Trophoblast cell (in vitro differentiated cells and primary cell): ENCODE data around the gene UNK.

Source experiments
- DNase-seq, 2 donors: peaks; one replicate each; pipeline ENCODE4 v3.0.0-alpha.2; 2016
- H2AFZ ChIP-seq: 2 replicates; pipeline ENCODE4 v1.6.1; 2013; ENCODE audit warnings: low read length, moderate library complexity, mild to moderate bottlenecking; ENCODE audit not compliant: insufficient read depth, poor library complexity
- H2AK5ac ChIP-seq: 2 replicates; pipeline ENCODE4 v1.6.1; 2013; ENCODE audit warnings: mild to moderate bottlenecking, low read length
- H2BK120ac ChIP-seq: 2 replicates; pipeline ENCODE4 v1.6.1; 2013; ENCODE audit warnings: low read length, mild to moderate bottlenecking, moderate library complexity; ENCODE audit not compliant: insufficient read depth, poor library complexity
- H2BK12ac ChIP-seq: 2 replicates; pipeline ENCODE4 v1.6.1; 2013; ENCODE audit warnings: mild to moderate bottlenecking, low read length, moderate library complexity
- H2BK5ac ChIP-seq: 2 replicates; pipeline ENCODE4 v1.6.1; 2013; ENCODE audit warnings: low read length, low read depth, moderate library complexity, mild to moderate bottlenecking; ENCODE audit not compliant: poor library complexity
- H3K14ac ChIP-seq: 2 replicates; pipeline ENCODE4 v1.6.1; 2013; ENCODE audit warnings: mild to moderate bottlenecking, low read length
- H3K18ac ChIP-seq: 2 replicates; pipeline ENCODE4 v1.6.1; 2013; ENCODE audit warnings: mild to moderate bottlenecking, low read length
- H3K23ac ChIP-seq: 2 replicates; pipeline ENCODE4 v1.6.1; 2013; ENCODE audit warnings: low read length
- H3K27ac ChIP-seq: 2 replicates; pipeline ENCODE4 v1.5.1; 2013; ENCODE audit warnings: low read depth, mild to moderate bottlenecking, inconsistent platforms, low read length, moderate library complexity
- H3K27me3 ChIP-seq: 2 replicates; pipeline ENCODE4 v1.6.1; 2013; ENCODE audit warnings: inconsistent platforms, mild to moderate bottlenecking, low read length, moderate library complexity; ENCODE audit not compliant: insufficient read depth
- H3K36me3 ChIP-seq, 2 experiments: 1 replicate in 1 of 2; 2 replicates in 1 of 2; pipeline ENCODE4 v1.6.1; 2013; ENCODE audit warnings: low read length in 2 of 2, mild to moderate bottlenecking in 2 of 2, moderate library complexity in 1 of 2; ENCODE audit not compliant: insufficient read depth in 2 of 2, control insufficient read depth in 1 of 2
- H3K4ac ChIP-seq: 2 replicates; pipeline ENCODE4 v1.6.1; 2013; ENCODE audit warnings: low read depth, mild to moderate bottlenecking, low read length, moderate library complexity
- H3K4me1 ChIP-seq, 2 experiments: 1 replicate in 1 of 2; 2 replicates in 1 of 2; pipeline ENCODE4 v1.6.1; 2013; ENCODE audit warnings: low read length in 2 of 2, mild to moderate bottlenecking in 2 of 2, moderate library complexity in 1 of 2; ENCODE audit not compliant: insufficient read depth in 2 of 2, control insufficient read depth in 1 of 2
- H3K4me2 ChIP-seq: 2 replicates; pipeline ENCODE4 v1.6.1; 2013; ENCODE audit warnings: inconsistent platforms, mild to moderate bottlenecking, low read length, moderate library complexity
- H3K4me3 ChIP-seq: 2 replicates; pipeline ENCODE4 v1.5.1; 2013; ENCODE audit warnings: mild to moderate bottlenecking, low read depth, low read length, inconsistent platforms
- H3K79me1 ChIP-seq: one replicate; pipeline ENCODE4 v1.6.1; 2013; ENCODE audit warnings: low read length
- H3K79me2 ChIP-seq: 2 replicates; pipeline ENCODE4 v1.6.1; 2013; ENCODE audit warnings: low read length, mild to moderate bottlenecking; ENCODE audit not compliant: control insufficient read depth, insufficient read depth, poor library complexity
- H3K9ac ChIP-seq: 2 replicates; pipeline ENCODE4 v1.6.1; 2013; ENCODE audit warnings: mild to moderate bottlenecking, low read length
- H3K9me3 ChIP-seq: 2 replicates; pipeline ENCODE4 v1.6.1; 2013; ENCODE audit warnings: low read depth, mild to moderate bottlenecking, control low read depth, inconsistent platforms, low read length; ENCODE audit not compliant: insufficient read depth
- H4K12ac ChIP-seq: 2 replicates; pipeline ENCODE4 v1.6.1; 2013; ENCODE audit warnings: low read depth, mild to moderate bottlenecking, low read length, moderate library complexity
- H4K8ac ChIP-seq: 2 replicates; pipeline ENCODE4 v1.6.1; 2013; ENCODE audit warnings: low read depth, mild to moderate bottlenecking, low read length, moderate library complexity
- H4K91ac ChIP-seq: one replicate; pipeline ENCODE4 v1.6.1; 2013; ENCODE audit warnings: low read depth, mild to moderate bottlenecking, low read length, moderate library complexity
- WGBS: extraction: QIAGEN DNeasy Blood & Tissue Kit; methylation state at CpG from one replicate; pipeline ENCODE4 v1.1.7; 2013; ENCODE audit warnings: missing lambda C conversion rate; ENCODE audit not compliant: insufficient read length, insufficient coverage; ENCODE audit errors: extremely low coverage; 5-methylcytosine and 5-hydroxymethylcytosine counted together

UNK gene

DNA sequence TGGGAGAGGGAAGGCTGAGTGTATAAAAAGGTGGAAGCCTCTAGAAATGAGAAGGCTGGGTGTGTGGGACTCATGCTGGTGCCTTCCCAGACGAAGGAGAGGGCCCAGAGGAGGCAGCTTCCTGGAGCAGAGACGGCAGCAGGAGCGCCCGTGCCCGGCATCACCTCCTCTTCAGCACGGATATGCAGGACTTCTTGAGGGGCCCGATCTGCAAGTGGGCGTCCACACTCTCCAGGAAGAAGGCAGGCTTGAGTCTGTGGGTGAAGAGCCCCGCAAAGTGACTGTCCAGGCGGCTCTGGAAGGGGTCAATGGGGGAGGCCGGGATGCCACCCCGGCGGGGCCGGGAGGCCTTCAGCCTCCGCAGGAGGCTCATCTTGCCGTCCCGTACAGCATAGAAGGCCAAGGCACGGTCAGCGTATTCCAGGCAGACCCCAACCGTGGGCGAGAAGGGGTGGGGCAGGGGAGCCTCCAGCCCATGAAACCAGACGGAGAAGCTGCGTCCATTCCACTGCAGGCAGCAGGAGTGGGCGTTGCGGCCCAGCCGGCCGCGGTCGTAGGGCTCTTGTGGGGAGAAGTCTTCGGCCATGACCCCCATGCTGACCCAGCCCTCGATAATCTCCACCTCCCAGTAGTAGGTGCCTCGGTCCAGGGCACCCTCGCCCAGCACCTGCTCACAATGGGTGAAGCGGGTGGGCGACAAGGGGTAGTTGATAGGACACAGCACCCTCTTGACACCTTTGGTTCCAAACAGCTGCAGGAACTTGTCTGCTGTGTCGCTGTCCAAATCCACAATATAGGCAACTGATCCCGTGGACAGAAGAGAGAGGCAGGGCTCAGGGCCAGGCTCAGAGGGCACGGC is 89.9 kb downstream of the UNK start:
- DNase-seq: no peak
- Histone ChIP-seq H4K12ac (no peak overlapping the region), H2AK5ac (no peak overlapping the region), H3K4ac (no peak overlapping the region), H3K18ac (no peak overlapping the region), H3K4me1 (peaks cover 18 to 28% of the 10 kb centered on the region in 2 experiments), H2AFZ (no peak overlapping the region), H3K79me2 (no peaks in the 10 kb centered on the region), H3K27ac (no peak overlapping the region), H3K4me2 (no peak overlapping the region), H4K8ac (no peak overlapping the region), H3K4me3 (no peak overlapping the region), H3K27me3 (peaks cover 19% of the 10 kb centered on the region), H3K79me1 (no peaks in the 10 kb centered on the region), H2BK120ac (no peak overlapping the region), H4K91ac (no peak overlapping the region), H3K23ac (no peak overlapping the region), H3K9ac (no peak overlapping the region), H3K14ac (no peak overlapping the region), H2BK5ac (no peak overlapping the region), H2BK12ac (no peak overlapping the region), H3K36me3 (no peaks in the 10 kb centered on the region), H3K9me3 (peaks cover 3% of the 10 kb centered on the region)
- no CpG with 5 or more reads among the region's 38 CpGs for WGBS
